GM12878 (cell line): ENCODE results near the gene RHEX.

Experiments used
- CHD2 ChIP-seq: IDR thresholded peaks from 2 replicates; pipeline ENCODE4 v1.6.1; 2011; ENCODE audit warnings: low read depth, low read length, improper control_type of control experiment, borderline replicate concordance
- CREM ChIP-seq: IDR thresholded peaks from 2 replicates; pipeline ENCODE4 v1.6.1; 2014; ENCODE audit warnings: antibody characterized with exemption, low read depth
- EZH2 ChIP-seq: IDR thresholded peaks from 2 replicates; pipeline ENCODE4 v1.6.1; 2012; ENCODE audit warnings: low read depth, mild to moderate bottlenecking, control low read depth, inconsistent platforms, low read length, borderline replicate concordance; ENCODE audit not compliant: control insufficient read depth
- RAD21 ChIP-seq: IDR thresholded peaks from 2 replicates; pipeline ENCODE4 v1.6.1; 2011; ENCODE audit warnings: mild to moderate bottlenecking, low read depth, low read length, moderate library complexity; ENCODE audit not compliant: insufficient read depth
- SUZ12 ChIP-seq: fragments of 200-600 bp; sonication (generic); IDR thresholded peaks from one replicate; pipeline ENCODE4 v1.6.1; 2018; ENCODE audit warnings: antibody characterized with exemption, mild to moderate bottlenecking; ENCODE audit not compliant: unreplicated experiment
- ZBTB33 ChIP-seq: fragments of 450-650 bp; IDR thresholded peaks from 2 replicates; pipeline ENCODE4 v1.6.1; 2017; ENCODE audit warnings: mild to moderate bottlenecking
- ZSCAN29 ChIP-seq: fragments of 450-650 bp; IDR thresholded peaks from 2 replicates; pipeline ENCODE4 v1.6.1; 2017; ENCODE audit warnings: mild to moderate bottlenecking, moderate library complexity
- TF ChIP-seq, protein P1 (sequence below), 3 experiments: IDR thresholded peaks in 2 of 3; conservative IDR thresholded peaks in 1 of 3; 2 replicates each; pipeline ENCODE4 v1.5.1; 2011; ENCODE audit warnings: low read depth in 3 of 3, low read length in 3 of 3, mild to moderate bottlenecking in 3 of 3, control low read depth in 2 of 3, moderate library complexity in 2 of 3, inconsistent platforms in 1 of 3, mixed read lengths in 1 of 3; ENCODE audit not compliant: control insufficient read depth in 2 of 3, insufficient read depth in 1 of 3; ENCODE audit errors: extremely low read depth in 1 of 3

DNA sequence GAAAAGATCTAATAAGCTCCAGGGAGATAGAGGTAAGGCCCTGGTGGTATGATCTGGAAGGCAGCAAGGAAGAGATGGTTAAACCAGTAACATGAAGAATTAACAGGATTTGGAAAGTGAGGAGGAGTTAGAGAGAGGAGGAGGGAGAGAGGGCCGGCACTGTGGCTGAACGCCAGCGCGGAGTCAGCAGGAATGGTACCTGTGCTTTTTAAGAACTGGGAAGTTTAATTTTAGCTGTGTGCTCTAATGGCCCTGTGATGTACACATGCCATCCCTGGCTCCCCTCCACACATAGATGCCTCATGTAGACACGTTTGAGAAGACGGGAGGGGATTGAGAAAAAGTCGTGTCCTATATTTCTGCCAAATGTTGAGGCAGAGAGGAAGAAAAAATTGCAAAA, 78.1 kb downstream of the RHEX start:
- TF ChIP-seq CHD2 = no peak
- no peak for TF ChIP-seq RAD21
- TF ChIP-seq, protein P1, sequence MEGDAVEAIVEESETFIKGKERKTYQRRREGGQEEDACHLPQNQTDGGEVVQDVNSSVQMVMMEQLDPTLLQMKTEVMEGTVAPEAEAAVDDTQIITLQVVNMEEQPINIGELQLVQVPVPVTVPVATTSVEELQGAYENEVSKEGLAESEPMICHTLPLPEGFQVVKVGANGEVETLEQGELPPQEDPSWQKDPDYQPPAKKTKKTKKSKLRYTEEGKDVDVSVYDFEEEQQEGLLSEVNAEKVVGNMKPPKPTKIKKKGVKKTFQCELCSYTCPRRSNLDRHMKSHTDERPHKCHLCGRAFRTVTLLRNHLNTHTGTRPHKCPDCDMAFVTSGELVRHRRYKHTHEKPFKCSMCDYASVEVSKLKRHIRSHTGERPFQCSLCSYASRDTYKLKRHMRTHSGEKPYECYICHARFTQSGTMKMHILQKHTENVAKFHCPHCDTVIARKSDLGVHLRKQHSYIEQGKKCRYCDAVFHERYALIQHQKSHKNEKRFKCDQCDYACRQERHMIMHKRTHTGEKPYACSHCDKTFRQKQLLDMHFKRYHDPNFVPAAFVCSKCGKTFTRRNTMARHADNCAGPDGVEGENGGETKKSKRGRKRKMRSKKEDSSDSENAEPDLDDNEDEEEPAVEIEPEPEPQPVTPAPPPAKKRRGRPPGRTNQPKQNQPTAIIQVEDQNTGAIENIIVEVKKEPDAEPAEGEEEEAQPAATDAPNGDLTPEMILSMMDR (IDR thresholded peaks at IDR 0.05 in 2 of 3, conservative IDR thresholded peaks at IDR 0.05 in 1 of 3; ENCODE audit: control insufficient read depth in 2 of 3, extremely low read depth in 1 of 3, insufficient read depth in 1 of 3, low read depth in 3 of 3, low read length in 3 of 3) = no peak
- no peak for TF ChIP-seq SUZ12
- TF ChIP-seq CREM = no peak
- no peak for TF ChIP-seq ZBTB33
- no peak for TF ChIP-seq ZSCAN29
- no peak for TF ChIP-seq EZH2
